Measurements from ENCODE around the gene METTL23. TPM values are rescaled to one million over a fixed set of nuclear protein-coding genes. Genes with fewer than 3 reads are reported as not detected.

Gene METTL23
- total RNA-seq, 1 donor from 2014 or later = 36.3 TPM

DNA sequence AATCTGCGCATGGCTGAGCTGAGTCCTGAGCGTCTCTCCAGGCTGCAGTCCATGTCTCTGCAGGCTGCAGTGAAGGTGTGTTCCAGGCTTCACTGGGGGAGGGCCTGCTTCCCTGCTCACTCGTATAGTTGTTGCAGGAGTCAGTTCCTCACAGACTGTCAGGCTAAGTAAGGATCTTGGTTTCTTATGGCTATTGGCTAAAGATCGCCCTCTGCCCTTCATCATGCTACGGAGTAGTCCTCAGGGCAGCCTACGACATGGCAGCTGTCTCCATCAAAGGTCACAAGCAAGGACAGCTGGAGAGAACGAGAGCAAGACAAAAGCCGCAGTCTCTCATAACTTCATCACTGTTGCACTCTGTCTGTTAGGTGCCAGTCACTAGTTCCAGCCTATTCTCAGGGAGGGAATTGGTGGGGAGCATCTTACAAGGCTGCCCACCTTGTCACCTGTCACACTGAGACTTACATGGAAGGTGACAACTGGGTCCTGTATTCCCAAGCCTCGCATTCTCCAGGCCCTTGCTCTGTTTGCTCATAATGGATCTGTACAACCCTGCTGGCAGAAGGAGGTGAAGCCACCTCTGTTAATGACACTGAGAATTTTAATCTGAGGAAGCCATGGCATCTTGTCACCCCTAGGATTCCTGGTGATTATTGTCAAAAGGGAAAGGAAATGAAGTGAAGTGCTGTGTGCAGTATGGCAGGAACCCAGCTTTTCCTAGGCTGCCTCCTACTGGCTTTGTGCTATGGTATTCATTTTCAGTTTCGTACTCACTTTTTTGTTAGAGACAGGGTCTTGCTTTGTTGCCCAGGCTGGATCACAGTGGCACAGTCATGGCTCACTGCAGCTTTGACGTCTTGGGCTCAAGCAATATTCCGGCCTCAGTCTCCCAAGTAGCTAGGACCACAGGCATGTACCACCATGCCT lies 54.7 kb downstream of the METTL23 start:
- no peak for DNase-seq (ENCODE audit: extremely low spot score, unreplicated experiment)
- TF ChIP-seq, protein P1, sequence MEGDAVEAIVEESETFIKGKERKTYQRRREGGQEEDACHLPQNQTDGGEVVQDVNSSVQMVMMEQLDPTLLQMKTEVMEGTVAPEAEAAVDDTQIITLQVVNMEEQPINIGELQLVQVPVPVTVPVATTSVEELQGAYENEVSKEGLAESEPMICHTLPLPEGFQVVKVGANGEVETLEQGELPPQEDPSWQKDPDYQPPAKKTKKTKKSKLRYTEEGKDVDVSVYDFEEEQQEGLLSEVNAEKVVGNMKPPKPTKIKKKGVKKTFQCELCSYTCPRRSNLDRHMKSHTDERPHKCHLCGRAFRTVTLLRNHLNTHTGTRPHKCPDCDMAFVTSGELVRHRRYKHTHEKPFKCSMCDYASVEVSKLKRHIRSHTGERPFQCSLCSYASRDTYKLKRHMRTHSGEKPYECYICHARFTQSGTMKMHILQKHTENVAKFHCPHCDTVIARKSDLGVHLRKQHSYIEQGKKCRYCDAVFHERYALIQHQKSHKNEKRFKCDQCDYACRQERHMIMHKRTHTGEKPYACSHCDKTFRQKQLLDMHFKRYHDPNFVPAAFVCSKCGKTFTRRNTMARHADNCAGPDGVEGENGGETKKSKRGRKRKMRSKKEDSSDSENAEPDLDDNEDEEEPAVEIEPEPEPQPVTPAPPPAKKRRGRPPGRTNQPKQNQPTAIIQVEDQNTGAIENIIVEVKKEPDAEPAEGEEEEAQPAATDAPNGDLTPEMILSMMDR (IDR thresholded peaks at IDR 0.05) = no peak
- no peaks in the 10 kb centered on the region for H3K27me3 Mint-ChIP-seq (ENCODE audit: unreplicated experiment)
- no peak overlapping the region for H3K4me3 Mint-ChIP-seq (ENCODE audit: unreplicated experiment)
- H3K4me1 Mint-ChIP-seq (ENCODE audit: unreplicated experiment) = peaks cover 5% of the 10 kb centered on the region
- H3K27ac Mint-ChIP-seq (ENCODE audit: unreplicated experiment) = no peak overlapping the region
- no peaks in the 10 kb centered on the region for H3K9me3 Mint-ChIP-seq (ENCODE audit: unreplicated experiment)
- peaks cover 23% of the 10 kb centered on the region for H3K36me3 Mint-ChIP-seq (ENCODE audit: unreplicated experiment)

DNA sequence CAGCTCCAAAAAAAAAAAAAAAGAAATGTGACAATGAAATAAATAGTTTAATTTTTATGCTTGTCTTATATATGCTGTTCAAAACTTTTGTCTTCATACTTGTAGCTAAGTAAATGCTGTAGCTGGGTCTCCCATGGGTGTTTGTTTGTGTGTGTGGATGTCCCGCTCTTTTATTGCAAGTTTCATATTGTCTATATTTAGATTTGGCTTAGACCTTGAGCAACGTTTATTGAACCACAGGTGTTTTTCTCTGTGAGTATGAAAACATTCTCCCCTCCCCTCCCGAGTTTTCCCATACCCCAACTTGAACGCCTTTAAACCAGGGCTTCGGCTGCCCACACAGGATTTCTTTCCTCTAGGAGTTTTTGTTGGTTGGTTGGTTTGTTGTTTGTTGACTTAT lies 56.5 kb downstream of the METTL23 start:
- Mint-ChIP-seq H3K36me3 (ENCODE audit: unreplicated experiment) (peaks cover 14% of the 10 kb centered on the region), H3K9me3 (ENCODE audit: unreplicated experiment) (no peaks in the 10 kb centered on the region), H3K4me1 (ENCODE audit: unreplicated experiment) (peaks cover 7% of the 10 kb centered on the region), H3K27ac (ENCODE audit: unreplicated experiment) (no peak overlapping the region), H3K27me3 (ENCODE audit: unreplicated experiment) (no peaks in the 10 kb centered on the region), H3K4me3 (ENCODE audit: unreplicated experiment) (no peak overlapping the region)
- no peak for DNase-seq (ENCODE audit: extremely low spot score, unreplicated experiment)
- TF ChIP-seq, protein P1 (IDR thresholded peaks at IDR 0.05) = no peak

Small RNA genes lying within 50 kb of the gene (microRNA-seq; reads per million reads assigned to microRNA genes)
- gene MIR636 (ENCODE audit: unreplicated experiment) = not detected

Other genes starting within 250 kb of the METTL23 start
- 14.5 and 17.5 TPM in 2 replicates for gene RHBDF2, start 225.4 kb upstream of the METTL23 start, total RNA-seq
- 8.6 and 9.1 TPM in 2 replicates for gene CYGB, start 189.1 kb upstream of the METTL23 start, total RNA-seq
- 1.3 and 1.4 TPM in 2 replicates for gene PRCD, start 186.8 kb upstream of the METTL23 start, total RNA-seq
- gene ST6GALNAC2, start 141.0 kb upstream of the METTL23 start, total RNA-seq = 1.9 and 3.3 TPM in 2 replicates
- not detected in 2 replicates for gene ST6GALNAC1, start 83.1 kb upstream of the METTL23 start, total RNA-seq
- gene MXRA7, start 15.9 kb upstream of the METTL23 start, total RNA-seq = 183 and 187 TPM in 2 replicates
- 16.8 and 22.7 TPM in 2 replicates for gene JMJD6, start 233 bp upstream of the METTL23 start, total RNA-seq
- 137 and 145 TPM in 2 replicates for gene SRSF2, start 10.5 kb downstream of the METTL23 start, total RNA-seq
- 33.0 and 34.7 TPM in 2 replicates for gene MFSD11, start 11.3 kb downstream of the METTL23 start, total RNA-seq
- gene MGAT5B, start 141.6 kb downstream of the METTL23 start, total RNA-seq = 0.40 and 0.55 TPM in 2 replicates

Measured in osteocyte (in vitro differentiated cells).